CD4-positive, CD25-positive, alpha-beta regulatory T cell (primary cell): ENCODE data around the gene MYO5B. TPM values are rescaled to one million over a fixed set of nuclear protein-coding genes. Genes with fewer than 3 reads are reported as not detected.
A peak's percentile ranks its signal among the peaks of the same experiment; 100 is the strongest.
"Not testable (repeated sequence)": the region's sequence is repeated elsewhere in the genome, so short reads cannot be mapped to it uniquely, and the experiment has no call there.

ENCODE experiments used
- ATAC-seq, 2 donors: fragments of 150-1000 bp; cut with Tn5 transposase; one replicate each; pipeline ENCODE4 v1.10.0; 2021; ENCODE audit warnings: low read depth in 2 of 2, moderate number of reproducible peaks in 2 of 2, moderate library complexity in 1 of 2
- DNase-seq, 3 donors: peaks; one replicate each; pipeline versions ENCODE4 v3.0.0 to v3.0.0-alpha.2; 2012 to 2022; ENCODE audit warnings: mixed read lengths in 1 of 3
- H3K27ac ChIP-seq: one replicate; pipeline ENCODE4 v1.7.0; 2013; ENCODE audit warnings: mild to moderate bottlenecking, low read length; ENCODE audit not compliant: insufficient read depth, poor library complexity, severe bottlenecking
- H3K27me3 ChIP-seq: one replicate; pipeline ENCODE4 v1.7.0; 2013; ENCODE audit warnings: low read length; ENCODE audit not compliant: control insufficient read depth, insufficient read depth
- H3K36me3 ChIP-seq: one replicate; pipeline ENCODE4 v1.7.0; 2013; ENCODE audit warnings: mild to moderate bottlenecking, low read length, moderate library complexity; ENCODE audit not compliant: control insufficient read depth, insufficient read depth
- H3K4me1 ChIP-seq: 2 replicates; pipeline ENCODE4 v1.7.0; 2013; ENCODE audit warnings: mild to moderate bottlenecking, low read length; ENCODE audit not compliant: insufficient read depth, control insufficient read depth, poor library complexity, severe bottlenecking
- H3K4me3 ChIP-seq: one replicate; pipeline ENCODE4 v1.7.0; 2013; ENCODE audit warnings: low read depth, mild to moderate bottlenecking, low read length, moderate library complexity
- H3K9me3 ChIP-seq, 2 experiments: 1 replicate in 1 of 2; 2 replicates in 1 of 2; pipeline ENCODE4 v1.7.0; 2013; ENCODE audit warnings: low read length in 2 of 2, mild to moderate bottlenecking in 1 of 2, moderate library complexity in 1 of 2; ENCODE audit not compliant: control insufficient read depth in 2 of 2
- H3K27ac Mint-ChIP-seq, 3 donors: one replicate each; pipeline ENCODE4 v1.8.0; 2020 to 2022; ENCODE audit warnings: mild to moderate bottlenecking in 3 of 3, mixed read lengths in 3 of 3, moderate library complexity in 2 of 3
- H3K27me3 Mint-ChIP-seq: one replicate; pipeline ENCODE4 v1.8.0; 2022; ENCODE audit warnings: mild to moderate bottlenecking, mixed read lengths
- H3K36me3 Mint-ChIP-seq: one replicate; pipeline ENCODE4 v1.8.0; 2020; ENCODE audit warnings: mixed read lengths
- H3K4me1 Mint-ChIP-seq, 4 donors: one replicate each; pipeline ENCODE4 v1.8.0; 2020 to 2022; ENCODE audit warnings: mixed read lengths in 4 of 4, mild to moderate bottlenecking in 1 of 4
- H3K4me3 Mint-ChIP-seq, 4 donors: one replicate each; pipeline ENCODE4 v1.8.0; 2020 to 2022; ENCODE audit warnings: mild to moderate bottlenecking in 4 of 4, mixed read lengths in 4 of 4, moderate library complexity in 3 of 4
- H3K9me3 Mint-ChIP-seq, 7 donors: one replicate each; pipeline ENCODE4 v1.8.0; 2020 to 2022; ENCODE audit warnings: mixed read lengths in 7 of 7, mild to moderate bottlenecking in 3 of 7, moderate library complexity in 2 of 7
- polyA plus RNA-seq, 4 donors: library from polyadenylated mRNA; unstranded; fragments of 300-500 nt; fragmentation: Illumina TruSeq; gene quantifications; one replicate each; pipeline ENCODE4 v1.2.3, GENCODE V29; 2021
- total RNA-seq: library from RNA; stranded (reverse); gene quantifications from one replicate; pipeline ENCODE4 v1.2.3, GENCODE V29; 2022

Gene MYO5B
- total and polyA plus RNA-seq, 5 donors from 2014 or later, result 0.02 to 0.03 TPM; not detected in 3

GRCh38 chr18:49814147-49814499 is 380.8 kb downstream of the MYO5B start:
- H3K27ac ChIP-seq, result peak overlapping the region; percentile 92
- no peaks in the 10 kb centered on the region for H3K36me3 ChIP-seq
- ATAC-seq (peak; percentile 57 to 61), DNase-seq (peak in 1 of 3 donors; percentile 88)
- H3K4me1 ChIP-seq, result peaks cover 50% of the 10 kb centered on the region
- peaks cover 12% of the 10 kb centered on the region for H3K36me3 Mint-ChIP-seq
- H3K4me1 Mint-ChIP-seq, result peaks cover 31 to 70% (median 53%) of the 10 kb centered on the region in 4 donors
- H3K27ac Mint-ChIP-seq, result peak overlapping the region; percentile 92 to 99 (median 94)
- peaks cover 0 to 2% of the 10 kb centered on the region in 2 experiments for H3K9me3 ChIP-seq
- H3K27me3 ChIP-seq, result no peaks in the 10 kb centered on the region
- H3K27me3 Mint-ChIP-seq, result no peaks in the 10 kb centered on the region
- peak overlapping the region; percentile 84 for H3K4me3 ChIP-seq
- peaks cover 0 to 12% (median 3%) of the 10 kb centered on the region in 7 donors for H3K9me3 Mint-ChIP-seq
- H3K4me3 Mint-ChIP-seq, result peak overlapping the region; percentile 91 to 99 (median 96)

- Histone ChIP-seq H3K4me1 (peaks cover 44% of the 10 kb centered on the region), H3K4me3 (peak within 1 kb of the TSS; percentile 90), H3K9me3 (peaks cover 0 to 2% of the 10 kb centered on the region in 2 experiments), H3K27ac (peak within 1 kb of the TSS; percentile 92), H3K27me3 (no peaks in the 10 kb centered on the region), H3K36me3 (no peaks in the 10 kb centered on the region)
- Mint-ChIP-seq H3K27me3 (no peaks in the 10 kb centered on the region), H3K9me3 (peaks cover 0 to 13% (median 6%) of the 10 kb centered on the region in 7 donors), H3K36me3 (peaks cover 14% of the 10 kb centered on the region), H3K4me3 (peak within 1 kb of the TSS; percentile 91 to 99 (median 96)), H3K27ac (peak within 1 kb of the TSS; percentile 92 to 99 (median 94)), H3K4me1 (peaks cover 31 to 64% (median 51%) of the 10 kb centered on the region in 4 donors)
- ATAC-seq (peak; percentile 80 to 82), DNase-seq (peak; percentile 67 to 88 (median 70))
These were observed 381.4 kb downstream of the MYO5B start, which contains the start of gene ACAA2 for GRCh38 chr18:49813319-49814146. Gene ACAA2, minus strand, starts transcription at chr18:49813533. Its CDS starts 49 bp downstream, at chr18:49813484.

- H3K4me1 ChIP-seq, result peaks cover 39% of the 10 kb centered on the region
- peak overlapping the region; percentile 90 for H3K4me3 ChIP-seq
- no peaks in the 10 kb centered on the region for H3K36me3 ChIP-seq
- peaks cover 17% of the 10 kb centered on the region for H3K36me3 Mint-ChIP-seq
- peaks cover 0 to 18% (median 8%) of the 10 kb centered on the region in 7 donors for H3K9me3 Mint-ChIP-seq
- peak overlapping the region; percentile 91 to 99 (median 96) for H3K4me3 Mint-ChIP-seq
- DNase-seq (no peak), ATAC-seq (no peak)
- H3K27me3 Mint-ChIP-seq, result no peaks in the 10 kb centered on the region
- H3K27ac Mint-ChIP-seq, result peak overlapping the region; percentile 27 to 99 (median 92)
- H3K27me3 ChIP-seq, result no peaks in the 10 kb centered on the region
- peak overlapping the region; percentile 92 for H3K27ac ChIP-seq
- peaks cover 0 to 2% of the 10 kb centered on the region in 2 experiments for H3K9me3 ChIP-seq
- H3K4me1 Mint-ChIP-seq, result peaks cover 31 to 61% (median 47%) of the 10 kb centered on the region in 4 donors
These were observed 382.0 kb downstream of the MYO5B start for GRCh38 chr18:49813069-49813318.

GRCh38 chr18:49812286-49813068 is 382.5 kb downstream of the MYO5B start:
- peak overlapping the region; percentile 90 for H3K4me3 ChIP-seq
- no peak for ATAC-seq
- H3K36me3 Mint-ChIP-seq, result peaks cover 21% of the 10 kb centered on the region

DNA sequence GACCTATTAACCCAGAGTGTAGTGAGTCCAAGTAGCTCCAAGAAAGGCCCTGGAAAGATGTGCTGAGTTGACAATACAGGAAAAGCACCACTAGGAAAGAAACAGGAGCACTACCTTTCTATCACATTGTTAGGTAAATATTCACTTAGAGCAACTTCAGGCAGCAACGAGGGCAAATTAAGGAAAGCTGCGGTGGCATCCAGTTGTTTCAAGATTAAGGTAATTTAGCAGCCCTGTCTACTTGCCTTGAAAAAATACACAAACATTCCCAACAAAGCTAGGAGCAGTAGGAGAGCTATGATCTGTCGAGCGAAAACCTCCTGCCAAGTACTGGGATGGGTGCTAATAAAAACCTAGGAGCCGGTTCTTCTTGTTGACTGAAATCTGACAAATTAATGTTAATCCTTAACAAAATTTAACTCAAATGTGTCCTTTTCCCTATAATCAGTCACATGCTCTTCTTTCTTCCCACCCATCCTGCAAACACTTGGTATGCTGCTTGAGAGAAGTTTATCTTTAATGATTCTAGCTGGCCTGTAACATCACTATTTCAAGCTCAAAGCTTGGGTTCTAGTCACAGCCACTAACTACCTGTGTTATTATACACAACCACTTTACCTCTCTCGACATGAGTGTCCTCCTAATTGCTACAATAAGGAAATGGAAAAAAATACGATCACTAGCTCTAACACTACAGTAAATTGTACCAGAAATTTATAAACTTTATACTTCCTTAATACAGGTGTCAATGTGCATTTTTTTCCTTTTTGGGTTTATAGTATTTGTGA is 383.6 kb downstream of the MYO5B start:
- Mint-ChIP-seq H3K4me1 (peaks cover 31 to 55% (median 46%) of the 10 kb centered on the region in 4 donors), H3K27me3 (no peaks in the 10 kb centered on the region), H3K4me3 (peak overlapping the region in 2 of 4 donors; percentile 96 to 99), H3K36me3 (peaks cover 21% of the 10 kb centered on the region), H3K9me3 (peaks cover 0 to 18% (median 8%) of the 10 kb centered on the region in 7 donors), H3K27ac (no peak overlapping the region)
- DNase-seq, result no peak
- ATAC-seq, result no peak
- Histone ChIP-seq H3K36me3 (no peaks in the 10 kb centered on the region), H3K4me3 (peak overlapping the region; percentile 2), H3K9me3 (peaks cover 0 to 2% of the 10 kb centered on the region in 2 experiments), H3K27ac (no peak overlapping the region), H3K27me3 (no peaks in the 10 kb centered on the region), H3K4me1 (peaks cover 30% of the 10 kb centered on the region)

More at GRCh38 chr18:49812286-49813068, 382.5 kb downstream of the MYO5B start:
- DNase-seq, result no peak
- H3K36me3 ChIP-seq, result no peaks in the 10 kb centered on the region
- Mint-ChIP-seq H3K4me3 (peak overlapping the region; percentile 91 to 99 (median 96)), H3K9me3 (peaks cover 0 to 18% (median 8%) of the 10 kb centered on the region in 7 donors), H3K27ac (peak overlapping the region; percentile 27 to 99 (median 92)), H3K27me3 (no peaks in the 10 kb centered on the region), H3K4me1 (peaks cover 31 to 59% (median 47%) of the 10 kb centered on the region in 4 donors)
- H3K4me1 ChIP-seq, result peaks cover 35% of the 10 kb centered on the region
- H3K27me3 ChIP-seq, result no peaks in the 10 kb centered on the region
- peak overlapping the region; percentile 92 for H3K27ac ChIP-seq
- peaks cover 0 to 2% of the 10 kb centered on the region in 2 experiments for H3K9me3 ChIP-seq

GRCh38 chr18:49808553-49809191 is 386.3 kb downstream of the MYO5B start:
- not testable (repeated sequence) for ATAC-seq, H3K27ac ChIP-seq, H3K27me3 Mint-ChIP-seq, H3K27ac Mint-ChIP-seq, DNase-seq, H3K27me3 ChIP-seq, H3K36me3 ChIP-seq, H3K4me3 ChIP-seq, H3K9me3 ChIP-seq
- Mint-ChIP-seq H3K36me3 (peaks cover 27% of the 10 kb centered on the region), H3K4me3 (peak overlapping the region in 2 of 4 donors; percentile 22 to 44), H3K9me3 (peaks cover 0 to 18% (median 9%) of the 10 kb centered on the region in 7 donors), H3K4me1 (peaks cover 45 to 62% (median 50%) of the 10 kb centered on the region in 4 donors)
- peaks cover 22% of the 10 kb centered on the region for H3K4me1 ChIP-seq
